Panc1 (cell line): Measurements from ENCODE around the gene MKLN1. TPM values are rescaled to one million over a fixed set of nuclear protein-coding genes. Genes with fewer than 3 reads are reported as not detected.
A peak's percentile ranks its signal among the peaks of the same experiment; 100 is the strongest.

Experiments
- ATAC-seq: fragments of 200-7000 bp; cut with Tn5 transposase; 2 replicates; pipeline ENCODE4 v1.9.1; 2020; ENCODE audit warnings: mild to moderate bottlenecking, moderate library complexity
- Bru-seq: library from RNA; stranded (reverse); fragments of 400-500 nt; gene quantifications from one replicate; lab custom pipeline; 2021; lab: Mats Ljungman, UMichigan
- BruChase-seq, 2 experiments: library from RNA; stranded (reverse); fragments of 400-500 nt; gene quantifications; one replicate each; lab custom pipeline; 2021; lab: Mats Ljungman, UMichigan
- BruUV-seq: library from RNA; stranded (reverse); fragments of 400-500 nt; replicated peaks from 2 replicates; lab custom pipeline; 2021; lab: Mats Ljungman, UMichigan
- CTCF ChIA-PET: fragments of 300-600 bp; sonication (Branson Sonifier 250); formaldehyde crosslinking; loops from one replicate; lab custom pipeline; 2022; ENCODE audit warnings: antibody characterized with exemption; lab: Charles Lee
- POLR2A ChIA-PET: fragments of 300-600 bp; sonication (Branson Sonifier 250); formaldehyde crosslinking; loops from one replicate; lab custom pipeline; 2022; ENCODE audit warnings: antibody characterized with exemption; lab: Charles Lee
- DNase-seq: peaks from one replicate; pipeline ENCODE4 v3.0.0-alpha.2; 2010; ENCODE audit warnings: low read depth, low spot score
- H3K27ac ChIP-seq: 2 replicates; pipeline ENCODE4 v1.5.1; 2011; ENCODE audit warnings: mild to moderate bottlenecking, low read length, inconsistent platforms
- H3K27me3 ChIP-seq: fragments of 200-500 bp; sonication (Bioruptor generic); 2 replicates; pipeline ENCODE4 v1.6.0; 2014; ENCODE audit warnings: low read length, inconsistent platforms; ENCODE audit not compliant: control insufficient read depth, insufficient read depth
- H3K36me3 ChIP-seq: fragments of 200-500 bp; sonication (Bioruptor generic); 2 replicates; pipeline ENCODE4 v1.5.1; 2014; ENCODE audit warnings: inconsistent platforms, mild to moderate bottlenecking, low read length, moderate library complexity; ENCODE audit not compliant: control insufficient read depth, insufficient read depth
- H3K4me1 ChIP-seq: 2 replicates; pipeline ENCODE4 v1.5.1; 2011; ENCODE audit warnings: inconsistent platforms, mild to moderate bottlenecking, low read length, moderate library complexity; ENCODE audit not compliant: control insufficient read depth, insufficient read depth
- H3K4me3 ChIP-seq, 2 experiments: 2 replicates each; pipeline ENCODE4 v1.5.1; 2011 to 2012; ENCODE audit warnings: low read depth in 2 of 2, low read length in 2 of 2, mild to moderate bottlenecking in 2 of 2, inconsistent platforms in 1 of 2, moderate library complexity in 1 of 2
- H3K9me3 ChIP-seq: fragments of 200-500 bp; sonication (Bioruptor generic); 2 replicates; pipeline ENCODE4 v1.5.1; 2014; ENCODE audit warnings: low read depth, mild to moderate bottlenecking, inconsistent platforms, low read length, moderate library complexity; ENCODE audit not compliant: control insufficient read depth, insufficient read depth
- CTCF ChIP-seq: fragments of 450-650 bp; IDR thresholded peaks from 2 replicates; pipeline ENCODE4 v1.5.1; 2017; ENCODE audit warnings: mild to moderate bottlenecking
- POLR2AphosphoS5 ChIP-seq: IDR thresholded peaks from 2 replicates; pipeline ENCODE4 v1.6.1; 2012; ENCODE audit warnings: mild to moderate bottlenecking, low read depth, low read length, moderate library complexity
- REST ChIP-seq, 2 experiments: IDR thresholded peaks; 2 replicates each; pipeline ENCODE4 v1.6.1; 2011 to 2012; ENCODE audit warnings: low read depth in 2 of 2, control low read depth in 1 of 2, low read length in 1 of 2, mild to moderate bottlenecking in 1 of 2, moderate library complexity in 1 of 2; ENCODE audit not compliant: insufficient read depth in 1 of 2
- SIN3A ChIP-seq: IDR thresholded peaks from 2 replicates; pipeline ENCODE4 v1.6.1; 2012; ENCODE audit warnings: low read depth, mild to moderate bottlenecking, low read length, moderate library complexity, borderline replicate concordance; ENCODE audit not compliant: insufficient read depth
- TCF7L2 ChIP-seq: IDR thresholded peaks from 2 replicates; pipeline ENCODE4 v1.6.1; 2011; ENCODE audit warnings: mild to moderate bottlenecking, low read depth, low read length, inconsistent platforms
- in situ Hi-C: cut with HindIII; loops from 2 replicates; pipeline ENCODE4 v1.10.0; 2016; ENCODE audit warnings: low sequenced_read_pairs, low pct_unique_long_range_greater_than_20kb
- intact Hi-C: fragments of 100-400 bp; cut with micrococcal nuclease; formaldehyde crosslinking; loops from one replicate; pipeline ENCODE4 v1.10.0; 2022; ENCODE audit not compliant: unreplicated experiment
- long read RNA-seq: library from polyadenylated mRNA; unstranded; transcript quantifications from one replicate; pipeline ENCODE4 v2.0.0, GENCODE V29; 2021; ENCODE audit not compliant: unreplicated experiment
- polyA plus RNA-seq: library from polyadenylated mRNA; unstranded; fragments of >200 nt; gene quantifications from one replicate; pipeline ENCODE4 v1.2.1, GENCODE V29; 2012; ENCODE audit warnings: missing spikeins; ENCODE audit not compliant: insufficient read length
- total RNA-seq: library from RNA; stranded (reverse); gene quantifications from one replicate; pipeline ENCODE4 v1.2.1, GENCODE V29; 2021; ENCODE audit not compliant: unreplicated experiment

MKLN1 gene
- total RNA-seq (46.4 TPM), Bru-seq, nascent RNA (percentile 85 among the genes with signal in this experiment), BruChase-seq, experiment 1, labeled RNA remaining after a 2-hour chase (percentile 80 among the genes with signal in this experiment), BruChase-seq, experiment 2, labeled RNA remaining after a 6-hour chase (percentile 76 among the genes with signal in this experiment)
- 17.1 TPM for polyA plus RNA-seq
- long read RNA-seq, full-length matches to known transcripts, result 38 of 87 reads
- long read RNA-seq, partial matches to known transcripts, result 5 of 87 reads
- long read RNA-seq, other reads (novel, unspliced or antisense), result 44 of 87 reads

GRCh38 chr7:131327626-131328376 is at the start of gene MKLN1:
TSS of gene MKLN1 (plus strand) at chr7:131327876. CDS start at chr7:131327900, 24 bp downstream.
- Histone ChIP-seq H3K4me3 (peak within 1 kb of the TSS; percentile 85 to 93), H3K9me3 (no peaks in the 10 kb centered on the region; the same call in 1 of the 2 replicates), H3K4me1 (peaks cover 43% of the 10 kb centered on the region), H3K36me3 (no peaks in the 10 kb centered on the region; the same call in none of the 2 replicates), H3K27me3 (no peaks in the 10 kb centered on the region), H3K27ac (peak within 1 kb of the TSS; percentile 98)
- peak; percentile 96 for ATAC-seq
- ChIA-PET POLR2A (no interaction called here), CTCF (no interaction called here)
- TF ChIP-seq REST (IDR thresholded peaks at IDR 0.05; ENCODE audit: insufficient read depth in 1 of 2, low read depth in 2 of 2, low read length in 1 of 2), result no peak
- TF ChIP-seq SIN3A, result peak; percentile 62; the same call in 1 of the 2 replicates
- no peak for TF ChIP-seq CTCF
- TF ChIP-seq TCF7L2, result peak; percentile 70
- TF ChIP-seq POLR2AphosphoS5, result peak; percentile 75
- in situ Hi-C loops (no loop called here), intact Hi-C loops (loop anchor here (2.0 to 5.0 kb wide), 2 partner anchors 94 to 217 kb away; no protein-coding TSS in a partner anchor)
- BruUV-seq, result no TSS peak
- DNase-seq, result peak; percentile 53

GRCh38 chr7:131279044-131279443 is 48.6 kb upstream of the MKLN1 start:
- no peak for ATAC-seq
- no peak for TF ChIP-seq REST (IDR thresholded peaks at IDR 0.05; ENCODE audit: insufficient read depth in 1 of 2, low read depth in 2 of 2, low read length in 1 of 2)
- no peak for TF ChIP-seq POLR2AphosphoS5
- TF ChIP-seq SIN3A, result no peak
- no peak for TF ChIP-seq TCF7L2
- TF ChIP-seq CTCF, result no peak
- H3K9me3 ChIP-seq, result no peaks in the 10 kb centered on the region
- BruUV-seq, result no TSS peak
- H3K4me3 ChIP-seq, result no peak overlapping the region
- no peaks in the 10 kb centered on the region for H3K27me3 ChIP-seq
- DNase-seq, result no peak
- H3K36me3 ChIP-seq, result no peaks in the 10 kb centered on the region
- H3K4me1 ChIP-seq, result no peaks in the 10 kb centered on the region
- no peak overlapping the region for H3K27ac ChIP-seq
- ChIA-PET POLR2A (no interaction called here), CTCF (no interaction called here)
- intact Hi-C loops, result no loop called here
- in situ Hi-C loops, result no loop called here
